Measurements from ENCODE around the gene GOLM1. TPM values are rescaled to one million over a fixed set of nuclear protein-coding genes. Genes with fewer than 3 reads are reported as not detected.

The GOLM1 gene
- total and polyA plus RNA-seq, 10 of the 15 experiments (the other 5 are each of a cell fraction or from before 2014, with no cell fraction given), result 0.41 to 25.9 (median 18.7) TPM

- Histone ChIP-seq H3K4me1 (ENCODE audit: control insufficient read depth, insufficient read depth, low read length) (no peaks in the 10 kb centered on the region), H3K27ac (ENCODE audit: control insufficient read depth, insufficient read depth) (no peak overlapping the region), H4K20me1 (ENCODE audit: control insufficient read depth, insufficient read depth) (no peaks in the 10 kb centered on the region), H3K27me3 (replicated peaks in 1 of 2; ENCODE audit: control insufficient read depth in 2 of 2, insufficient read depth in 2 of 2, low read length in 1 of 2) (no peaks in the 10 kb centered on the region), H3K79me2 (ENCODE audit: control insufficient read depth, insufficient read depth, low read length) (no peaks in the 10 kb centered on the region), H3K4me2 (ENCODE audit: control insufficient read depth, insufficient read depth) (no peak overlapping the region), H3K9ac (ENCODE audit: control insufficient read depth, insufficient read depth, low read length) (no peak overlapping the region), H3K36me3 (ENCODE audit: control insufficient read depth in 2 of 2, insufficient read depth in 2 of 2, low read length in 1 of 2) (no peaks in the 10 kb centered on the region), H2AFZ (ENCODE audit: control insufficient read depth, low read depth, low read length) (no peak overlapping the region), H3K4me3 (no peak overlapping the region), H3K9me3 (replicated peaks; ENCODE audit: control insufficient read depth, insufficient read depth, low read length) (no peaks in the 10 kb centered on the region)
- SMC1A ChIA-PET (ENCODE audit: uncharacterized antibody, unreplicated experiment), result no interaction called here
- no peak for ATAC-seq
- intact Hi-C loops (cut with micrococcal nuclease; ENCODE audit: unreplicated experiment), result no loop called here
- CTCF ChIA-PET, result interaction anchor here (0.6 kb wide), 1 partner anchor 54 kb away, joined by 3 read pairs; no protein-coding TSS in a partner anchor
- FAIRE-seq, result no peak
- in situ Hi-C loops (cut with MboI), result no loop called here
- WGBS (ENCODE audit: insufficient coverage, insufficient replicate concordance, low lambda C conversion rate, missing lambda C conversion rate), result 63% methylated on average over 2 of the region's 2 CpGs
- POLR2A ChIA-PET, result interaction anchor here (0.6 kb wide), 1 partner anchor 1774 kb away, joined by 4 read pairs; no protein-coding TSS in a partner anchor
- no TSS peak for BruUV-seq (replicated peaks)
- RAD21 ChIA-PET (ENCODE audit: unreplicated experiment), result no interaction called here
- TF ChIP-seq MXI1 (IDR thresholded peaks at IDR 0.05; ENCODE audit: low read depth, low read length) (no peak), NFIC (IDR thresholded peaks at IDR 0.05; ENCODE audit: low read depth, low read length) (no peak), IRF4 (IDR thresholded peaks at IDR 0.05; ENCODE audit: low read depth, low read length) (no peak), LARP7 (IDR thresholded peaks at IDR 0.05) (no peak), RB1 (IDR thresholded peaks at IDR 0.05; ENCODE audit: borderline replicate concordance) (no peak), BCL11A (IDR thresholded peaks at IDR 0.05; ENCODE audit: low read depth, low read length) (no peak), ATF7 (IDR thresholded peaks at IDR 0.05; ENCODE audit: low read depth) (no peak), ZBED1 (IDR thresholded peaks at IDR 0.05; ENCODE audit: borderline replicate concordance) (no peak)
- no peak for DNase-seq (ENCODE audit: low read depth, low spot score)
These were observed 35.1 kb downstream of the GOLM1 start for GRCh38 chr9:86064220-86064619.

GRCh38 chr9:86062845-86063693, 36.3 kb downstream of the GOLM1 start:
- TF ChIP-seq TCF7 (IDR thresholded peaks at IDR 0.05; ENCODE audit: borderline replicate concordance), result no peak
- TF ChIP-seq SREBF2 (IDR thresholded peaks at IDR 0.05; ENCODE audit: low read length), result no peak
- no peak for TF ChIP-seq MTA2 (IDR thresholded peaks at IDR 0.05; ENCODE audit: low read depth)
- no peak for TF ChIP-seq POLR2AphosphoS2 (IDR thresholded peaks at IDR 0.05; ENCODE audit: low read depth, low read length)
- intact Hi-C loops (cut with micrococcal nuclease; ENCODE audit: unreplicated experiment), result no loop called here
- no TSS peak for BruUV-seq (replicated peaks)
- WGBS (ENCODE audit: insufficient coverage, insufficient replicate concordance, low lambda C conversion rate, missing lambda C conversion rate), result 47% methylated on average over 16 of the region's 16 CpGs
- H3K79me2 ChIP-seq (ENCODE audit: control insufficient read depth, insufficient read depth, low read length), result no peaks in the 10 kb centered on the region
- ATAC-seq (peak; percentile 66), DNase-seq (ENCODE audit: low read depth, low spot score) (no peak), FAIRE-seq (no peak)
- POLR2A ChIA-PET, result no interaction called here
- H3K4me2 ChIP-seq (ENCODE audit: control insufficient read depth, insufficient read depth), result peak overlapping the region; percentile 43
- no peaks in the 10 kb centered on the region for H3K9me3 ChIP-seq (replicated peaks; ENCODE audit: control insufficient read depth, insufficient read depth, low read length)
- in situ Hi-C loops (cut with MboI), result no loop called here
- no peak overlapping the region for H3K9ac ChIP-seq (ENCODE audit: control insufficient read depth, insufficient read depth, low read length)
- H3K27me3 ChIP-seq (replicated peaks in 1 of 2; ENCODE audit: control insufficient read depth in 2 of 2, insufficient read depth in 2 of 2, low read length in 1 of 2), result no peaks in the 10 kb centered on the region
- no peaks in the 10 kb centered on the region for H4K20me1 ChIP-seq (ENCODE audit: control insufficient read depth, insufficient read depth)
- no peak overlapping the region for H3K4me3 ChIP-seq
- H3K27ac ChIP-seq (ENCODE audit: control insufficient read depth, insufficient read depth), result no peak overlapping the region
- CTCF ChIA-PET, result no interaction called here
- H3K36me3 ChIP-seq (ENCODE audit: control insufficient read depth in 2 of 2, insufficient read depth in 2 of 2, low read length in 1 of 2), result no peaks in the 10 kb centered on the region
- RAD21 ChIA-PET (ENCODE audit: unreplicated experiment), result no interaction called here
- H3K4me1 ChIP-seq (ENCODE audit: control insufficient read depth, insufficient read depth, low read length), result no peaks in the 10 kb centered on the region
- peak overlapping the region; percentile 39 for H2AFZ ChIP-seq (ENCODE audit: control insufficient read depth, low read depth, low read length)
- SMC1A ChIA-PET (ENCODE audit: uncharacterized antibody, unreplicated experiment), result interaction anchor here (0.5 kb wide), 1 partner anchor 219 kb away, joined by 3 read pairs; no protein-coding TSS in a partner anchor
